Stimulated activated CD8-positive, alpha-beta memory T cell treated with anti-CD3 and anti-CD28 coated beads, Interleukin-7, amount 100 ng/mL, for 48 hours (primary cell): Measurements from ENCODE around the gene APOBEC3C.
A peak's percentile ranks its signal among the peaks of the same experiment; 100 is the strongest.
"Not testable (repeated sequence)": the region's sequence is repeated elsewhere in the genome, so short reads cannot be mapped to it uniquely, and the experiment has no call there.

ENCODE experiments used
- DNase-seq, 2 donors: peaks; one replicate each; pipeline ENCODE4 v3.0.0-alpha.2; 2020; ENCODE audit warnings: low read depth in 1 of 2; ENCODE audit errors: extremely low read depth in 1 of 2

Gene APOBEC3C

GRCh38 chr22:39020021-39020651, 6.1 kb downstream of the APOBEC3C start:
- not testable (repeated sequence) for DNase-seq

- no peak for DNase-seq
Measured at GRCh38 chr22:39021552-39022250, 7.6 kb downstream of the APOBEC3C start.

- DNase-seq, result no peak
Measured at GRCh38 chr22:39024519-39025308, 10.7 kb downstream of the APOBEC3C start.

- DNase-seq, result no peak
Measured at GRCh38 chr22:39026509-39027150, 12.6 kb downstream of the APOBEC3C start.

- no peak for DNase-seq
Measured at GRCh38 chr22:39027717-39028116, 13.7 kb downstream of the APOBEC3C start.

- no peak for DNase-seq
Measured at GRCh38 chr22:39028281-39028680, 14.2 kb downstream of the APOBEC3C start.

GRCh38 chr22:39029227-39029626, 15.2 kb downstream of the APOBEC3C start:
- DNase-seq, result no peak

GRCh38 chr22:39030705-39031104, 16.6 kb downstream of the APOBEC3C start:
- DNase-seq, result no peak

- DNase-seq, result not testable (repeated sequence)
Measured at GRCh38 chr22:39031434-39032295, 17.6 kb downstream of the APOBEC3C start.

GRCh38 chr22:39037071-39037470, 23.0 kb downstream of the APOBEC3C start:
- DNase-seq, result not testable (repeated sequence)

- no peak for DNase-seq
Measured at GRCh38 chr22:39039306-39040126, 25.5 kb downstream of the APOBEC3C start.

- not testable (repeated sequence) for DNase-seq
Measured at GRCh38 chr22:39040155-39040537, 26.1 kb downstream of the APOBEC3C start.

GRCh38 chr22:39040538-39041296, 26.7 kb downstream of the APOBEC3C start, which contains the start of gene APOBEC3F:
Gene APOBEC3F, plus strand, starts transcription at chr22:39040864. Its CDS starts 97 bp downstream, at chr22:39040961.
- peak; percentile 60 to 62 for DNase-seq

GRCh38 chr22:39041908-39042307, 27.9 kb downstream of the APOBEC3C start:
- no peak for DNase-seq

- DNase-seq, result not testable (repeated sequence)
Measured at GRCh38 chr22:39043063-39043462, 29.0 kb downstream of the APOBEC3C start.

GRCh38 chr22:39045136-39045535, 31.1 kb downstream of the APOBEC3C start:
- not testable (repeated sequence) for DNase-seq

- not testable (repeated sequence) for DNase-seq
Measured at GRCh38 chr22:39049486-39049885, 35.4 kb downstream of the APOBEC3C start.

GRCh38 chr22:39051844-39052495, 37.9 kb downstream of the APOBEC3C start:
- DNase-seq, result not testable (repeated sequence)
